Keratinocyte (primary cell): ENCODE data around the gene AUP1. TPM values are rescaled to one million over a fixed set of nuclear protein-coding genes. Genes with fewer than 3 reads are reported as not detected.

Experiments
- DNase-seq: peaks from one replicate; pipeline ENCODE4 v3.0.0-alpha.2; 2011; ENCODE audit warnings: low read depth, missing footprints, low spot score
- FAIRE-seq: peaks from 2 replicates; lab custom pipeline; 2011; peaks lifted over from hg19 to GRCh38; lab: Jason Lieb, UNC
- H2AFZ ChIP-seq: 2 replicates; pipeline ENCODE4 v1.6.0; 2012; ENCODE audit warnings: low read length, control low read depth, inconsistent platforms; ENCODE audit not compliant: control insufficient read depth
- H3K27ac ChIP-seq: 2 replicates; pipeline ENCODE4 v1.5.1; 2011; ENCODE audit warnings: low read length; ENCODE audit not compliant: control insufficient read depth, insufficient read depth
- H3K27me3 ChIP-seq: 3 replicates; pipeline ENCODE4 v1.6.0; 2011; ENCODE audit warnings: low read length; ENCODE audit not compliant: control insufficient read depth, insufficient read depth; ENCODE audit errors: extremely low read depth
- H3K36me3 ChIP-seq, 2 experiments: 2 replicates in 1 of 2; 3 replicates in 1 of 2; pipeline ENCODE4 v1.5.1; 2011; ENCODE audit warnings: low read length in 2 of 2, mild to moderate bottlenecking in 1 of 2; ENCODE audit not compliant: control insufficient read depth in 2 of 2, insufficient read depth in 2 of 2; ENCODE audit errors: extremely low read depth in 1 of 2
- H3K4me1 ChIP-seq: 3 replicates; pipeline ENCODE4 v1.5.1; 2011; ENCODE audit warnings: low read length; ENCODE audit not compliant: control insufficient read depth, insufficient read depth; ENCODE audit errors: extremely low read depth
- H3K4me2 ChIP-seq: 3 replicates; pipeline ENCODE4 v1.6.0; 2011; ENCODE audit warnings: low read depth, low read length; ENCODE audit not compliant: control insufficient read depth, insufficient read depth; ENCODE audit errors: extremely low read depth
- H3K4me3 ChIP-seq, 3 experiments: fragments of 200-600 bp in 1 of 3; sonication (generic) in 1 of 3; 2 replicates in 2 of 3; 3 replicates in 1 of 3; pipeline ENCODE4 v1.5.1; 2011 to 2016; ENCODE audit warnings: low read length in 3 of 3, mild to moderate bottlenecking in 3 of 3, control low read depth in 2 of 3, inconsistent platforms in 1 of 3, low read depth in 1 of 3, mixed read lengths in 1 of 3, mixed run types in 1 of 3, moderate library complexity in 1 of 3; ENCODE audit not compliant: control insufficient read depth in 2 of 3, insufficient read depth in 2 of 3; ENCODE audit errors: extremely low read depth in 1 of 3
- H3K79me2 ChIP-seq: 2 replicates; pipeline ENCODE4 v1.6.0; 2012; ENCODE audit warnings: low read length; ENCODE audit not compliant: control insufficient read depth, insufficient read depth
- H3K9ac ChIP-seq: 3 replicates; pipeline ENCODE4 v1.6.0; 2011; ENCODE audit warnings: low read length; ENCODE audit not compliant: control insufficient read depth, insufficient read depth; ENCODE audit errors: extremely low read depth
- H3K9me1 ChIP-seq: 3 replicates; pipeline ENCODE4 v1.6.0; 2011; ENCODE audit warnings: low read length; ENCODE audit not compliant: control insufficient read depth, insufficient read depth; ENCODE audit errors: extremely low read depth
- H3K9me3 ChIP-seq: 2 replicates; pipeline ENCODE4 v1.5.1; 2012; ENCODE audit warnings: low read depth, low read length; ENCODE audit not compliant: control insufficient read depth
- H4K20me1 ChIP-seq: 3 replicates; pipeline ENCODE4 v1.6.0; 2011; ENCODE audit warnings: low read length; ENCODE audit not compliant: control insufficient read depth, insufficient read depth; ENCODE audit errors: extremely low read depth
- CTCF ChIP-seq, 3 experiments: IDR thresholded peaks in 1 of 3; conservative IDR thresholded peaks in 1 of 3; optimal IDR thresholded peaks in 1 of 3; 2 replicates in 2 of 3; 3 replicates in 1 of 3; pipeline versions ENCODE3 to v1.5.1; 2011; ENCODE audit warnings: low read length in 3 of 3, mild to moderate bottlenecking in 3 of 3, moderate library complexity in 2 of 3, control low read depth in 1 of 3, inconsistent platforms in 1 of 3; ENCODE audit not compliant: insufficient read depth in 2 of 3; ENCODE audit errors: extremely low read depth in 1 of 3
- EZH2 ChIP-seq: IDR thresholded peaks from one replicate; pipeline ENCODE4 v1.6.1; 2012; ENCODE audit warnings: inconsistent platforms, mild to moderate bottlenecking, low read length, moderate library complexity
- dilution Hi-C: fragments of 300-500 bp; cut with MboI; formaldehyde crosslinking; loops from one replicate; pipeline ENCODE4 v1.7.0; 2020; ENCODE audit warnings: low sequenced_read_pairs; ENCODE audit not compliant: extremely low pct_ligation_motif_present
- polyA plus RNA-seq, 5 experiments: library from polyadenylated mRNA; depleted of rRNA in 3 of 5; stranded (reverse) in 3 of 5; stranded (forward) in 1 of 5; unstranded in 1 of 5; fragments of >200 nt; gene quantifications; 1 replicate in 1 of 5; 2 replicates in 3 of 5; 3 replicates in 1 of 5; pipeline versions ENCODE4 v1.2.1 to v1.2.3, GENCODE V29; 2011 to 2012; ENCODE audit warnings: missing spikeins in 2 of 5, low read depth in 1 of 5, low replicate concordance in 1 of 5

Gene AUP1
- polyA plus RNA-seq, 1 donor (not counting 4 experiments of a cell fraction or from before 2014, with no cell fraction given): 94.9 TPM

- no peaks in the 10 kb centered on the region for H4K20me1 ChIP-seq
- dilution Hi-C loops: no loop called here
- DNase-seq: no peak
- no peak overlapping the region for H3K4me3 ChIP-seq
- peak overlapping the region; percentile 44 for H2AFZ ChIP-seq
- H3K79me2 ChIP-seq: no peaks in the 10 kb centered on the region
- H3K27ac ChIP-seq: no peak overlapping the region
- no peaks in the 10 kb centered on the region for H3K9me1 ChIP-seq
- peaks cover 37% of the 10 kb centered on the region for H3K4me1 ChIP-seq
- no peaks in the 10 kb centered on the region for H3K9me3 ChIP-seq
- H3K4me2 ChIP-seq: no peak overlapping the region
- TF ChIP-seq EZH2: no peak
- TF ChIP-seq CTCF (optimal IDR thresholded peaks at IDR 0.05 in 1 of 3, IDR thresholded peaks at IDR 0.05 in 1 of 3, conservative IDR thresholded peaks at IDR 0.05 in 1 of 3; ENCODE audit: extremely low read depth in 1 of 3, insufficient read depth in 2 of 3, low read length in 3 of 3): no peak
- no peaks in the 10 kb centered on the region for H3K36me3 ChIP-seq
- no peaks in the 10 kb centered on the region for H3K27me3 ChIP-seq
- FAIRE-seq: no peak
- H3K9ac ChIP-seq: no peak overlapping the region
Observed at GRCh38 chr2:74571058-74571457, 41.6 kb upstream of the AUP1 start.

GRCh38 chr2:74569686-74570085 lies 40.2 kb upstream of the AUP1 start:
- H3K27me3 ChIP-seq: no peaks in the 10 kb centered on the region
- H3K4me1 ChIP-seq: peaks cover 38% of the 10 kb centered on the region
- TF ChIP-seq CTCF (optimal IDR thresholded peaks at IDR 0.05 in 1 of 3, IDR thresholded peaks at IDR 0.05 in 1 of 3, conservative IDR thresholded peaks at IDR 0.05 in 1 of 3; ENCODE audit: extremely low read depth in 1 of 3, insufficient read depth in 2 of 3, low read length in 3 of 3) (no peak), EZH2 (no peak)
- FAIRE-seq (no peak), DNase-seq (no peak)
- H3K9me3 ChIP-seq: no peaks in the 10 kb centered on the region
- no peak overlapping the region for H3K27ac ChIP-seq
- dilution Hi-C loops: no loop called here
- H3K36me3 ChIP-seq: no peaks in the 10 kb centered on the region
- H3K9ac ChIP-seq: no peak overlapping the region
- H3K79me2 ChIP-seq: no peaks in the 10 kb centered on the region
- H4K20me1 ChIP-seq: no peaks in the 10 kb centered on the region
- H3K4me3 ChIP-seq: no peak overlapping the region
- no peak overlapping the region for H3K4me2 ChIP-seq
- no peaks in the 10 kb centered on the region for H3K9me1 ChIP-seq
- H2AFZ ChIP-seq: no peak overlapping the region
